PC-9 (cell line): Measurements from ENCODE around the gene BRSK1. TPM values are rescaled to one million over a fixed set of nuclear protein-coding genes. Genes with fewer than 3 reads are reported as not detected.

Experiments
- BruUV-seq: library from RNA; stranded (reverse); fragments of 400-500 nt; replicated peaks from 2 replicates; lab custom pipeline; 2021; lab: Mats Ljungman, UMichigan
- CTCF ChIA-PET: fragments of 300-600 bp; sonication (Branson Sonifier 250); formaldehyde crosslinking; loops from one replicate; lab custom pipeline; 2022; ENCODE audit warnings: antibody characterized with exemption; lab: Charles Lee
- POLR2A ChIA-PET: fragments of 300-600 bp; sonication (Branson Sonifier 250); formaldehyde crosslinking; loops from one replicate; lab custom pipeline; 2022; ENCODE audit warnings: antibody characterized with exemption; ENCODE audit not compliant: unreplicated experiment; lab: Charles Lee
- DNase-seq, 2 experiments: peaks; one replicate each; pipeline versions ENCODE4 v3.0.0 to v3.0.0-alpha.2; 2015 to 2022; ENCODE audit warnings: mixed read lengths in 1 of 2
- H2AFZ ChIP-seq: fragments of 200-600 bp; sonication (generic); 2 replicates; pipeline ENCODE4 v1.8.1; 2017; ENCODE audit warnings: antibody characterized with exemption
- H3F3A ChIP-seq: fragments of 200-600 bp; sonication (generic); 2 replicates; pipeline ENCODE4 v1.8.1; 2017; ENCODE audit warnings: antibody characterized with exemption, mild to moderate bottlenecking, low read depth; ENCODE audit not compliant: insufficient read depth
- H3K27ac ChIP-seq: fragments of 200-600 bp; sonication (generic); 2 replicates; pipeline ENCODE4 v1.6.1; 2016; ENCODE audit warnings: mixed run types
- H3K27me3 ChIP-seq: fragments of 200-600 bp; sonication (generic); 2 replicates; pipeline ENCODE4 v1.6.1; 2016; ENCODE audit warnings: low read depth, mixed run types; ENCODE audit not compliant: insufficient read depth
- H3K36me3 ChIP-seq: fragments of 200-600 bp; sonication (generic); 2 replicates; pipeline ENCODE4 v1.6.1; 2016; ENCODE audit warnings: low read depth, mixed run types
- H3K4me1 ChIP-seq: fragments of 200-600 bp; sonication (generic); replicated peaks from 2 replicates; pipeline ENCODE4 v1.6.1; 2016; ENCODE audit warnings: mixed run types; ENCODE audit not compliant: insufficient read depth
- H3K4me2 ChIP-seq: fragments of 200-600 bp; sonication (generic); 2 replicates; pipeline ENCODE4 v1.6.1; 2017; ENCODE audit warnings: mixed run types
- H3K4me3 ChIP-seq: fragments of 200-600 bp; sonication (generic); 2 replicates; pipeline ENCODE4 v1.6.1; 2016; ENCODE audit warnings: mixed run types
- H3K79me2 ChIP-seq: fragments of 200-600 bp; sonication (generic); 2 replicates; pipeline ENCODE4 v1.6.1; 2017; ENCODE audit warnings: low read depth, mixed run types
- H3K9me2 ChIP-seq: fragments of 200-600 bp; sonication (generic); 2 replicates; pipeline ENCODE4 v1.8.1; 2017; ENCODE audit warnings: mild to moderate bottlenecking; ENCODE audit not compliant: insufficient read depth
- H3K9me3 ChIP-seq: fragments of 200-600 bp; sonication (generic); 2 replicates; pipeline ENCODE4 v1.8.1; 2016; ENCODE audit warnings: low read depth; ENCODE audit not compliant: insufficient read depth
- H4K20me1 ChIP-seq: fragments of 200-600 bp; sonication (generic); 2 replicates; pipeline ENCODE4 v1.8.1; 2017; ENCODE audit not compliant: insufficient read depth
- EZH2 ChIP-seq: fragments of 200-600 bp; sonication (generic); IDR thresholded peaks from 2 replicates; pipeline ENCODE4 v1.8.0; 2017; ENCODE audit warnings: antibody characterized with exemption, low read depth
- intact Hi-C: fragments of 100-400 bp; cut with micrococcal nuclease; formaldehyde crosslinking; loops from one replicate; pipeline ENCODE4 v1.10.0; 2022; ENCODE audit not compliant: unreplicated experiment
- total RNA-seq: library from RNA; stranded (reverse); gene quantifications from 2 replicates; pipeline ENCODE4 v1.2.3, GENCODE V29; 2021
- TF ChIP-seq, protein P1 (sequence below): fragments of 200-600 bp; sonication (generic); conservative IDR thresholded peaks from 2 replicates; pipeline ENCODE4 v1.6.1; 2017; ENCODE audit warnings: mixed run types, antibody characterized with exemption, mild to moderate bottlenecking, moderate library complexity

Gene BRSK1
- total RNA-seq, 1 experiment from 2014 or later = 6.5 TPM

DNA sequence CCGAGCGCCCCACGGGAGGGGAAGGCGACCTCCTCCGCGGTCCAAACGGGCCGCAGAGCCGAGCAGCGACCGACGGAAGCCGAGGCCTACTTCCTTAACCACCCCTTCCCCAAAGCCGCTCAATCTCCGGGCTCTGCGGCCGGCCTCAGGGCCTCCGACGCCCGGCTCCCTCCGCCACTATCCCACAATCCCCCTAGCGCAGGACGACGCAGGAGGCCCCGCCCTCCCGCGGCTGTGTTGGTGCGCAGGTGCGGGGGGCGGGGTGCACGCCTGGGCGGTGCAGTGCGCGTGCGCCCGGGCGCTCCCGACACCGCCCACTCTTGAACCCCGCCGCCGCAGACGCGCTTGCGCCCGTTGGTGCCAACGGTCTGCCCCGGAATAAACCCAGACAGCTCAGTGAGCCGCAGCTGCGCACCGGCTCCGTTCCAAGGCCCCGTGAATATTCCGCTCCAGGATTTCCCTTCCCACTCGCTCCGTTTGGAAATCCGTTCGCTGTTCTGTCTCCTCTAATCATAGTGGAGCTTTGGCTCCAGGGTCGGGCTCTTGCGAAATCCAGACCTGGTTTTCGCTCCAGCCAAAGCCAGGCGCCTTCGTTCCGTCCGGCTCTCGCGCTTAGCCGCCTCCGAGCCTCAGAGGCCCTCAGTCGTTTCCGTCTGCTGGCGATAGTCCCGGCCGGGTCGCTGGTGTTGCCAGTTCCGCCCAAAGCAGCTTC is 24.8 kb upstream of the BRSK1 start, which contains the start of gene PPP6R1:
Gene PPP6R1 (minus strand): TSS at position 190 of the 712 bp plus-strand sequence. CDS start 11,914 bp downstream, outside the sequence.
- Histone ChIP-seq H3F3A (peaks cover 33% of the 10 kb centered on the region), H4K20me1 (peaks cover 39% of the 10 kb centered on the region), H3K4me3 (peak within 1 kb of the TSS; percentile 77), H3K79me2 (peaks cover 47% of the 10 kb centered on the region), H3K9me3 (no peaks in the 10 kb centered on the region), H3K9me2 (no peaks in the 10 kb centered on the region), H3K4me1 (peaks cover 42% of the 10 kb centered on the region), H3K27ac (peak within 1 kb of the TSS; percentile 86), H3K4me2 (peak within 1 kb of the TSS; percentile 97), H3K27me3 (no peaks in the 10 kb centered on the region), H3K36me3 (no peaks in the 10 kb centered on the region), H2AFZ (peak within 1 kb of the TSS; percentile 89)
- DNase-seq = peak; percentile 99 to 100
- ChIA-PET POLR2A (interaction anchor here (0.6 to 1.5 kb wide), 14 partner anchors 19 to 1468 kb away, joined by 3 to 20 read pairs (median 5); partner anchors contain the start of genes DNAAF3, HSPBP1, PPP1R12C and PTPRH), CTCF (interaction anchor here (0.7 to 1.6 kb wide), 6 partner anchors 32 to 384 kb away, joined by 3 to 6 read pairs (median 4); partner anchors contain the start of genes TMEM238 and ZNF784)
- TF ChIP-seq, protein P1, sequence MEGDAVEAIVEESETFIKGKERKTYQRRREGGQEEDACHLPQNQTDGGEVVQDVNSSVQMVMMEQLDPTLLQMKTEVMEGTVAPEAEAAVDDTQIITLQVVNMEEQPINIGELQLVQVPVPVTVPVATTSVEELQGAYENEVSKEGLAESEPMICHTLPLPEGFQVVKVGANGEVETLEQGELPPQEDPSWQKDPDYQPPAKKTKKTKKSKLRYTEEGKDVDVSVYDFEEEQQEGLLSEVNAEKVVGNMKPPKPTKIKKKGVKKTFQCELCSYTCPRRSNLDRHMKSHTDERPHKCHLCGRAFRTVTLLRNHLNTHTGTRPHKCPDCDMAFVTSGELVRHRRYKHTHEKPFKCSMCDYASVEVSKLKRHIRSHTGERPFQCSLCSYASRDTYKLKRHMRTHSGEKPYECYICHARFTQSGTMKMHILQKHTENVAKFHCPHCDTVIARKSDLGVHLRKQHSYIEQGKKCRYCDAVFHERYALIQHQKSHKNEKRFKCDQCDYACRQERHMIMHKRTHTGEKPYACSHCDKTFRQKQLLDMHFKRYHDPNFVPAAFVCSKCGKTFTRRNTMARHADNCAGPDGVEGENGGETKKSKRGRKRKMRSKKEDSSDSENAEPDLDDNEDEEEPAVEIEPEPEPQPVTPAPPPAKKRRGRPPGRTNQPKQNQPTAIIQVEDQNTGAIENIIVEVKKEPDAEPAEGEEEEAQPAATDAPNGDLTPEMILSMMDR = no peak
- no peak for TF ChIP-seq EZH2
- no TSS peak for BruUV-seq
- intact Hi-C loops = loop anchor here (1.0 kb wide), 4 partner anchors 21 to 126 kb away; partner anchors contain the start of genes HSPBP1 and RPL28

DNA sequence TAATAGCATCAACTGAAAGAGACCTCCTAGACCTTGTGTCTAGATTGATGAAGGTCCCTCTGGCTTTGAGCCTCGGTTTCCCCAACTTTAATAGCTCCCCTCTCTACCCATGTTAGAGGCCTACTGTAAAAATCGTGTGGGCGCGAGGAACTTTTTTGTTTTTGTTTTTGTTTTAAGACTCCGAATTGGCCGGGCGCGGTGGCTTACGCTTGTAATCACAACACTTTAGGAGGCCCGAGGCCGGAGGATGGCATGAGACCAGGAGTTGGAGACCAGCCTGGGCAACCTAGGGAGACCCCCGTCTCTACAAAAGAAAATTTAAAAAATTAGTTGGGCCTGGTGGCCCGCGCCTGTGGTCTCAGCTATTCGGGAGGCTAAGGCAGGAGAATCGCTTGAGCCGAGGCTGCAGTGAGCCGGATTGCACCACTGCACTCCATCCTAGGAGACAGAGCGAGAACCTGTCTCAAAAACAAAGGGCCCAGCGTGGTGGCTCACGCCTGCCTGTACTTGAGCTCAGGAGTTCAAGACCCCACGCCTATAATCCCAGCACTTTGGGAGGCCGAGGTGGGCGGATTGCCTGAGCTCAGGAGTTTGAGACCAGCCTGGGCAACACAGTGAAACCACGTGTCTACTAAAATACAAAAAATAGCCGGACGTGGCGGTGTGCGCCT is 24.1 kb upstream of the BRSK1 start:
- H3K27ac ChIP-seq = peak overlapping the region; percentile 86
- peaks cover 42% of the 10 kb centered on the region for H3K4me1 ChIP-seq
- H3F3A ChIP-seq = peaks cover 39% of the 10 kb centered on the region
- no peak for TF ChIP-seq EZH2
- TF ChIP-seq, protein P1 = no peak
- H3K79me2 ChIP-seq = peaks cover 40% of the 10 kb centered on the region
- CTCF ChIA-PET = interaction anchor here (0.9 to 1.6 kb wide), 5 partner anchors 31 to 385 kb away, joined by 3 to 6 read pairs (median 5); partner anchors contain the start of gene TMEM238
- H3K4me2 ChIP-seq = peak overlapping the region; percentile 89
- H3K36me3 ChIP-seq = no peaks in the 10 kb centered on the region
- BruUV-seq = TSS peak; percentile 99
- H4K20me1 ChIP-seq = peaks cover 32% of the 10 kb centered on the region
- H3K4me3 ChIP-seq = peak overlapping the region; percentile 63
- intact Hi-C loops = loop anchor here (1.0 kb wide), 4 partner anchors 21 to 126 kb away; partner anchors contain the start of genes HSPBP1 and RPL28
- no peak for DNase-seq
- H3K9me3 ChIP-seq = no peaks in the 10 kb centered on the region
- POLR2A ChIA-PET = interaction anchor here (0.6 to 1.5 kb wide), 12 partner anchors 11 to 202 kb away, joined by 3 to 20 read pairs (median 8); partner anchors contain the start of genes DNAAF3, HSPBP1, PPP1R12C and PTPRH
- H3K9me2 ChIP-seq = no peaks in the 10 kb centered on the region
- peak overlapping the region; percentile 89 for H2AFZ ChIP-seq
- no peaks in the 10 kb centered on the region for H3K27me3 ChIP-seq

DNA sequence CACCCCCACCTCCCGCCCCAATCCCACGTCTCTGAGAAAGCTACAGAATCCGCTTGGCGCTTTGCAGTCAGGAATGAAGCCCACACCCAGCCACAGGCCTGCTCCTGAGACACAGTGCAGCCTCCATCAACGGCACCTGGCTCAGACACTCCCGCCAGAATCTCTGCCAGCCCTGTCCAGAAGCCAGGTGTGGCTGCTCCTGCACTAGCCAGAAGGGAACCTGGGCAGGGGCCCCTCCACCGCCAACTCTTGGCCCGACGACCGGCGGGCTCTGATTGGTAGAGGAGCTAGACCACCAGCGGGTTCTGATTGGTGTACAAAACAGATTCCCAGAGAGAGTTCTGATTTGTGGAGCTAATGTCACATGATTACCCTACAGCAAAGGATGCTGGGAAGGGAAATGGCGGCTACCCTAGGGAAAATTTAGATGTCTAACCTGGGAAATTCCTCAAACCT is 22.1 kb upstream of the BRSK1 start:
- H3K9me2 ChIP-seq = no peaks in the 10 kb centered on the region
- TF ChIP-seq EZH2 = no peak
- TF ChIP-seq, protein P1 = no peak
- H3F3A ChIP-seq = peaks cover 35% of the 10 kb centered on the region
- H3K27ac ChIP-seq = no peak overlapping the region
- H3K4me1 ChIP-seq = peaks cover 23% of the 10 kb centered on the region
- no peak overlapping the region for H3K4me2 ChIP-seq
- BruUV-seq = no TSS peak
- no peaks in the 10 kb centered on the region for H3K27me3 ChIP-seq
- H3K36me3 ChIP-seq = no peaks in the 10 kb centered on the region
- POLR2A ChIA-PET = interaction anchor here (0.5 kb wide), 1 partner anchor 19 kb away, joined by 3 read pairs; no protein-coding TSS in a partner anchor
- no peak overlapping the region for H3K4me3 ChIP-seq
- peaks cover 12% of the 10 kb centered on the region for H4K20me1 ChIP-seq
- intact Hi-C loops = no loop called here
- no peak for DNase-seq
- CTCF ChIA-PET = no interaction called here
- H3K9me3 ChIP-seq = no peaks in the 10 kb centered on the region
- H3K79me2 ChIP-seq = peaks cover 20% of the 10 kb centered on the region
- no peak overlapping the region for H2AFZ ChIP-seq
